Type B pancreatic cell (in vitro differentiated cells): Measurements from ENCODE around the gene ZNF366. TPM values are rescaled to one million over a fixed set of nuclear protein-coding genes. Genes with fewer than 3 reads are reported as not detected.

Experiments
- DNase-seq: peaks from one replicate; pipeline ENCODE4 v3.0.0; 2021; ENCODE audit warnings: mixed read lengths; ENCODE audit not compliant: unreplicated experiment; ENCODE audit errors: extremely low spot score
- H3K27ac Mint-ChIP-seq: 2 replicates; pipeline ENCODE4 v1.8.0; 2021; ENCODE audit warnings: mild to moderate bottlenecking, mixed read lengths
- H3K27me3 Mint-ChIP-seq: 2 replicates; pipeline ENCODE4 v1.8.0; 2021; ENCODE audit warnings: mixed read lengths
- H3K36me3 Mint-ChIP-seq: 2 replicates; pipeline ENCODE4 v1.8.0; 2021; ENCODE audit warnings: mixed read lengths
- H3K4me1 Mint-ChIP-seq: one replicate; pipeline ENCODE4 v1.8.0; 2021; ENCODE audit warnings: mixed read lengths; ENCODE audit not compliant: unreplicated experiment
- H3K4me3 Mint-ChIP-seq: 2 replicates; pipeline ENCODE4 v1.8.0; 2021; ENCODE audit warnings: mild to moderate bottlenecking, mixed read lengths
- H3K9me3 Mint-ChIP-seq: 2 replicates; pipeline ENCODE4 v1.8.0; 2021; ENCODE audit warnings: mixed read lengths
- CTCF ChIP-seq: fragments of 200-600 bp; sonication (generic); conservative IDR thresholded peaks from 2 replicates; pipeline ENCODE4 v1.5.0; 2021; ENCODE audit warnings: antibody characterized with exemption, mild to moderate bottlenecking
- total RNA-seq: library from RNA; stranded (reverse); gene quantifications from 2 replicates; pipeline ENCODE4 v1.2.1, GENCODE V29; 2021; ENCODE audit warnings: low replicate concordance

The ZNF366 gene
- total RNA-seq, 1 donor from 2014 or later: not detected

- no peaks in the 10 kb centered on the region for H3K36me3 Mint-ChIP-seq
- no peaks in the 10 kb centered on the region for H3K9me3 Mint-ChIP-seq
- H3K4me3 Mint-ChIP-seq: no peak overlapping the region
- TF ChIP-seq CTCF: no peak
- no peaks in the 10 kb centered on the region for H3K27me3 Mint-ChIP-seq
- no peak for DNase-seq
- H3K4me1 Mint-ChIP-seq: peaks cover 12% of the 10 kb centered on the region
- H3K27ac Mint-ChIP-seq: no peak overlapping the region
These were observed 47.3 kb downstream of the ZNF366 start for GRCh38 chr5:72459913-72460312.

GRCh38 chr5:72459089-72459661, 48.0 kb downstream of the ZNF366 start:
- Mint-ChIP-seq H3K4me1 (peaks cover 12% of the 10 kb centered on the region), H3K4me3 (no peak overlapping the region), H3K9me3 (peaks cover 6% of the 10 kb centered on the region), H3K27me3 (no peaks in the 10 kb centered on the region), H3K36me3 (no peaks in the 10 kb centered on the region), H3K27ac (no peak overlapping the region)
- TF ChIP-seq CTCF: no peak
- no peak for DNase-seq

GRCh38 chr5:72458407-72458806, 48.8 kb downstream of the ZNF366 start:
- H3K4me1 Mint-ChIP-seq: peaks cover 8% of the 10 kb centered on the region
- no peak overlapping the region for H3K27ac Mint-ChIP-seq
- peaks cover 6% of the 10 kb centered on the region for H3K9me3 Mint-ChIP-seq
- TF ChIP-seq CTCF: no peak
- no peak for DNase-seq
- H3K27me3 Mint-ChIP-seq: no peaks in the 10 kb centered on the region
- no peak overlapping the region for H3K4me3 Mint-ChIP-seq
- no peaks in the 10 kb centered on the region for H3K36me3 Mint-ChIP-seq

GRCh38 chr5:72457491-72457890, 49.7 kb downstream of the ZNF366 start:
- Mint-ChIP-seq H3K36me3 (no peaks in the 10 kb centered on the region), H3K27ac (no peak overlapping the region), H3K9me3 (peaks cover 6% of the 10 kb centered on the region), H3K4me3 (no peak overlapping the region), H3K4me1 (peaks cover 15% of the 10 kb centered on the region), H3K27me3 (no peaks in the 10 kb centered on the region)
- DNase-seq: no peak
- TF ChIP-seq CTCF: no peak

- no peak for TF ChIP-seq CTCF
- H3K27ac Mint-ChIP-seq: no peak overlapping the region
- no peak for DNase-seq
- H3K9me3 Mint-ChIP-seq: peaks cover 6% of the 10 kb centered on the region
- no peaks in the 10 kb centered on the region for H3K27me3 Mint-ChIP-seq
- peaks cover 25% of the 10 kb centered on the region for H3K4me1 Mint-ChIP-seq
- H3K4me3 Mint-ChIP-seq: no peak overlapping the region
- H3K36me3 Mint-ChIP-seq: no peaks in the 10 kb centered on the region
These were observed 50.7 kb downstream of the ZNF366 start for GRCh38 chr5:72456391-72457074.
